ENCODE measurements around the gene TTC21A. TPM values are rescaled to one million over a fixed set of nuclear protein-coding genes. Genes with fewer than 3 reads are reported as not detected.

Gene TTC21A
- total RNA-seq, 2 donors from 2014 or later: 0.12 to 1.8 TPM

- no peaks in the 10 kb centered on the region for H3K9me3 Mint-ChIP-seq
- peaks cover 11% of the 10 kb centered on the region for H3K36me3 Mint-ChIP-seq
- ATAC-seq (no peak), DNase-seq (ENCODE audit: low spot score) (no peak)
- H3K27ac Mint-ChIP-seq: peak overlapping the region; percentile 83 to 95
- H3K27me3 Mint-ChIP-seq: no peaks in the 10 kb centered on the region
- H3K4me3 Mint-ChIP-seq: peak overlapping the region; percentile 98
- H3K4me1 Mint-ChIP-seq (ENCODE audit: low read depth in 2 of 2): peaks cover 71 to 76% of the 10 kb centered on the region in 2 donors
These were observed 42.8 kb downstream of the TTC21A start for GRCh38 chr3:39150148-39150802.

DNA sequence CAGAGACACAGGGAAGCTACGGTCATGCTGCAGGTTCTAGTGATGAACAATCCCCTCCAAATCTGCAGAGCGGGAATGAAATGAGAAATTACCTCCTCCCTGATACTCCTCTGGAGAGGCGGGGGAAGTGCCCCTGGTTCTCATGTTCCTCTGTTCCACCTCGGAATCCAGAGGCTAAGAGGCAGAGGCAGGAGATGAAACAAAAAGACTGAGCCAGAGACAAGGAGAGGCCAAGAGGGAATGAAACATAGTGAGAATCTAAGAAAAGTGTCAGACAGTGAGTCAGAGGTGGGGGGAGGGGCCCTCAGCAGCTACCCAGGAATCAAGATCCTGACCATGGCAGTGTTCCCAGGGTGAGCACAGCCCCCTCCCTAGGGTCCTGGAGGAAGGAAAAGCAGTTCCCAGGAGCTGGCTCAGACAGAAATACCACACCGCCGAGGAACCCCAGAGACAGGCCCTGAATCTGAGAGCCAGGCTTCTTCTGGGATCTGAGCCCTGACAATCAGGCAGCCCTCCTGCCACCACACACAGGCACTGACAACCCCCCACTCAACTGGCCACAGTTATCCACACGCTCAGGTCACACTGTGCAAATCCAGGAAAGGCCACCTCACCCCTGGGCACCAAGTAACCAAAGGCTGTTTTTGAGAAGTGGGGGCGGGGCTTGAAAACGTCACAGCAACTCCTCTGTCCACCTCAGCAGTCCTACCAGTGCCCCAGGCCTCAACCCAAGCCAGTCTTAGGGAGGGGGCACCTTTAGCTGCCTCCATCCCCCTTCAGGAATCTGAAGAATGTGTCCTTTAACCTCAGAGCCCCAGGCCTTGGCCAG is 43.5 kb downstream of the TTC21A start:
- Mint-ChIP-seq H3K9me3 (no peaks in the 10 kb centered on the region), H3K4me3 (peak overlapping the region; percentile 98), H3K27ac (peak overlapping the region; percentile 83 to 95), H3K4me1 (ENCODE audit: low read depth in 2 of 2) (peaks cover 69 to 73% of the 10 kb centered on the region in 2 donors), H3K36me3 (peaks cover 7% of the 10 kb centered on the region), H3K27me3 (peaks cover 0 to 1% of the 10 kb centered on the region in 2 donors)
- ATAC-seq (no peak), DNase-seq (ENCODE audit: low spot score) (no peak)

GRCh38 chr3:39153977-39154279 is 46.4 kb downstream of the TTC21A start:
- Mint-ChIP-seq H3K27ac (peak overlapping the region; percentile 71 to 83), H3K4me3 (peak overlapping the region; percentile 71), H3K9me3 (no peaks in the 10 kb centered on the region), H3K4me1 (ENCODE audit: low read depth in 2 of 2) (peaks cover 41 to 48% of the 10 kb centered on the region in 2 donors), H3K27me3 (peaks cover 3 to 6% of the 10 kb centered on the region in 2 donors), H3K36me3 (no peaks in the 10 kb centered on the region)
- DNase-seq (ENCODE audit: low spot score): no peak
- ATAC-seq: no peak

DNA sequence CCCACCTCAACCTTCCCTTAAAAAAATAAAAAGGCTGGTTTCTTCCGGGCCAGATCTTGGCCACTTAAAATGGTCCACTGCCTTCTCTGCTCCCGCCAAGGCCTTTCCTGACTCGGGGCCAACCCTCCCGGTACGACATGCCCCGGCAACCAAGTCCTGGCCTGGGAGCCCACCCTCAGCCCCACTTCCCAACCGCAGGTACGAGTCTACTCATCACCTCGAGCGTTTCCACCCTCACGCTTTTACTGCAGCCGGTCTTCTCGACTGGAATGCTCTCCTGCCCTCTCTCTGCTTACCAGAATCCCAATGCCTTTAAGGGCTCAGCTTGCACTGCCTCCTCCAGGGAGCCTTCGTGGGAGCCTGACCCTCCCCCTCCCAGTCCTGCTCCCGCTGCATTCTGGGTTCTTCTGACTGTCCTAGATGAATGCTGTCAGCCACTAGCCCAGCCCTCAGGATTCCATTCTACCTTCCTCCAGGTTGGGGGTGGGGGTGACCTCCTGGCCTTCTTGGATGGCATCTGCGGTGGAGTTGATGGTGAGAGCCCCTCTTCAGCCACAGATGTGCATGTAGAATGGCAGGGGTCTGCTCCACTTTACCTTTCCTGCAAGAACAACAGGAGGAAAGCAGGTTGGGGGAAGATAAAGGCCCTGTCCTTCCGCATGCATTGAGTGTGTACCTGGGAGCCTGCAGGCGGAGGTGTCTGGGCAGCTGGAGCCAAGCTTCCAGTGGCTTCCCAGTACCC is 47.0 kb downstream of the TTC21A start:
- peaks cover 3 to 6% of the 10 kb centered on the region in 2 donors for H3K27me3 Mint-ChIP-seq
- no peaks in the 10 kb centered on the region for H3K9me3 Mint-ChIP-seq
- peak overlapping the region; percentile 71 to 83 for H3K27ac Mint-ChIP-seq
- H3K4me1 Mint-ChIP-seq (ENCODE audit: low read depth in 2 of 2): peaks cover 36 to 43% of the 10 kb centered on the region in 2 donors
- ATAC-seq: no peak
- DNase-seq (ENCODE audit: low spot score): no peak
- peak overlapping the region; percentile 71 for H3K4me3 Mint-ChIP-seq
- no peaks in the 10 kb centered on the region for H3K36me3 Mint-ChIP-seq

DNA sequence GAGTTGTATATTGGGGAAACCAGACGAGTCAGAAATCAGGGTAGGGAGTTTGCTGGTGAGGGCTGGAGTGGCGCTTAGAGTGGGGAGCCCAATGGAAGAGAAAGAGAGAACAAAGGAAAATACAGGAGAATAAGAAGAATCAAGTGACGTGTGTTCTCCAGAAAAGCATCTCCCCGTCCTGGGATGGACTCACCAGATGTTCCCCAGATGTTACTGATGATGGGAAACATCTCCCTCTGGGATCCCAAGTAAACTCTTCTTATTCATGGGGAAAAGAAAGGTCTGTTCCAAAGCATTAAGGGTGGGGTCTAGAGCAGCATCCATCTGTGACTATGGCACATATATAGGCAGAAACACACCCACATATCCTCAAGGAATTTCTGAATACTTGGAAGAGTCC is 48.9 kb downstream of the TTC21A start:
- no peaks in the 10 kb centered on the region for H3K9me3 Mint-ChIP-seq
- peaks cover 3 to 6% of the 10 kb centered on the region in 2 donors for H3K27me3 Mint-ChIP-seq
- DNase-seq (ENCODE audit: low spot score): no peak
- peaks cover 16 to 23% of the 10 kb centered on the region in 2 donors for H3K4me1 Mint-ChIP-seq (ENCODE audit: low read depth in 2 of 2)
- no peak for ATAC-seq
- no peak overlapping the region for H3K27ac Mint-ChIP-seq
- no peaks in the 10 kb centered on the region for H3K36me3 Mint-ChIP-seq
- H3K4me3 Mint-ChIP-seq: no peak overlapping the region

DNA sequence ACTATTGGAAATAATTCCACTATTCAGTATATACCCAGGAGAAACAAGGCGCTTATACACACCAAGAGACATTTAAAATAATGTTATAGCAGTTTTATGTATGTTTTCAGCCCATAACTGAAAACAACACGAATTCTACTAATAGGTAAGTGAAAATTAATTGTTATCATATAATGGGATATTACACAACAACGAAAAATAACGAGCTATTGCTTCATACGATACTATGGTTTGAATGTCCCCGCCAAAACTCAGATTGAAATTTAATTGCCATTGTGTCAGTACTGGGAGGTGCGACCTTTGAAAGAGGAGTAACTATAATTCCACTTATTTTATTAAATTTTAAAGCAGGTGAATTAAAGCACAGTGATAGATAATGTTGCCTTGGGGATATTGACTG is 49.9 kb downstream of the TTC21A start:
- Mint-ChIP-seq H3K9me3 (no peaks in the 10 kb centered on the region), H3K36me3 (no peaks in the 10 kb centered on the region), H3K4me1 (ENCODE audit: low read depth in 2 of 2) (peaks cover 8 to 14% of the 10 kb centered on the region in 2 donors), H3K4me3 (no peak overlapping the region), H3K27ac (no peak overlapping the region), H3K27me3 (peaks cover 3 to 6% of the 10 kb centered on the region in 2 donors)
- ATAC-seq: no peak
- no peak for DNase-seq (ENCODE audit: low spot score)

DNA sequence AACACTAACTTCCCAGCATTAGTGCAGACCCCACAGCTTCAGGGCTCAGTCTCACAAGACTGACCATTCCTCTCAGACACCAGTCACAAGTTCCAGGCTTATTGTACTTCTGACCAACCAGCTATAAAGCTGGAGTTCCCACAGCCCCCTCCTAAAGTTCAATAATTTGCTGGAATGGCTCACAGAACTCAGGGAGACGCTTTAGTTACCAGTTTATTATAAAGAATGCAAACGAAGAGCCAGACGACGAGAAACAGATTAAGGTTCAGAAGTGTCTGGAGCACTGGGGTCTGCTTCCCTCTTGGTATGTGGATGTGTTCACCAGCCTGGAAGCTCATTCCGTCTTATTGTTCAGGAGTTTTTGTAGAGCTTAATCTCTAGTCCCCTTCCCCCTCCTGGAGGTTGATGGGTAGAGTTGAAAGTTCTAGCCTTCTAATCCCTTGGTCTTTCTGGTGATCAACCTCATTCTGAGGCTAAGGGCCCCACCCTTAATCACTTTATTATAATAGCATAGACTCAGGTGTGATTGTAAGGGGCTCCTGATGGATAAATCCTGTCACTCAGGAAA is 50.8 kb downstream of the TTC21A start:
- ATAC-seq: no peak
- DNase-seq (ENCODE audit: low spot score): no peak
- Mint-ChIP-seq H3K4me1 (ENCODE audit: low read depth in 2 of 2) (peaks cover 5 to 9% of the 10 kb centered on the region in 2 donors), H3K27me3 (peaks cover 3 to 7% of the 10 kb centered on the region in 2 donors), H3K4me3 (no peak overlapping the region), H3K36me3 (peaks cover 2% of the 10 kb centered on the region), H3K27ac (no peak overlapping the region), H3K9me3 (no peaks in the 10 kb centered on the region)

DNA sequence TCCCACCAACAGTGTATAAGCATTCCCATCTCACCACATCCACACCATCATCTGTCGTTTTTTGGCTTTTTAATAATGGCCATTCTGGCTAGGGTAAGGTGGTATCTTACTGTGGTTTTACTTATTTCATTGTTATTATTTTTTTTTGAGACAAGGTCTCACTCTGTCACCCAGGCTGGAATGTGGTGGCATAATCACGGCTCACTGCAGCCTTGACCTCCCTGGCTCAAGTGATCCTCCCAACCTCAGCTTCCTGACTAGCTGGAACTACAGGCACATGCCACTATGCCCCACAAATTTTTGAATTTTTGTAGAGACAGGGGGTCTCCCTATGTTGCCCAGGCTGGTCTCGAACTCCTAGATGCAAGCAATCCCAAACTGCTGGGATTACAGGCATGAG is 56.9 kb downstream of the TTC21A start:
- H3K27ac Mint-ChIP-seq: no peak overlapping the region
- H3K4me1 Mint-ChIP-seq (ENCODE audit: low read depth in 2 of 2): peaks cover 5 to 6% of the 10 kb centered on the region in 2 donors
- no peaks in the 10 kb centered on the region for H3K9me3 Mint-ChIP-seq
- DNase-seq (ENCODE audit: low spot score) (no peak), ATAC-seq (no peak)
- H3K27me3 Mint-ChIP-seq: peaks cover 0 to 11% of the 10 kb centered on the region in 2 donors
- H3K4me3 Mint-ChIP-seq: no peak overlapping the region
- H3K36me3 Mint-ChIP-seq: peaks cover 5% of the 10 kb centered on the region

DNA sequence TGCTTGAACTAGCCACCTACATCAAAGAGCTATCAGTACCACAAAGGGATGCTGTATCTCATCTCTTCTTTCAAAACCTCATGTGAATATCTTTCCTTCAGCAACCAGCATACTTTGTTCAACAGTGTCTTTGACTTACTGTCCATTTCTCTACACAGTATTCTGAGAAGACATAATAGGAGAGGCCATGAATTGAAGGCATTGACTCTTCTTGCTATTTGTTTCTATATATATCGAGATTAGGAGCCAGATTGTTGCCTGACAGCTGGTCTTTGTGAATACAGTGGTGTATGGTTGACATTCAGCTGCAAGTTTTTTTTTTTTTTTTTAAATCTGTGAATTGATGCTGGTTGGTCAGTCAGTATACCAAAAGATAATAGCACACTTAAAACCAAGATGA is 58.0 kb downstream of the TTC21A start:
- no peak overlapping the region for H3K4me3 Mint-ChIP-seq
- no peak overlapping the region for H3K27ac Mint-ChIP-seq
- peaks cover 5% of the 10 kb centered on the region for H3K36me3 Mint-ChIP-seq
- DNase-seq (ENCODE audit: low spot score) (no peak), ATAC-seq (no peak)
- H3K9me3 Mint-ChIP-seq: no peaks in the 10 kb centered on the region
- peaks cover 0 to 11% of the 10 kb centered on the region in 2 donors for H3K27me3 Mint-ChIP-seq
- H3K4me1 Mint-ChIP-seq (ENCODE audit: low read depth in 2 of 2): peaks cover 5 to 6% of the 10 kb centered on the region in 2 donors

DNA sequence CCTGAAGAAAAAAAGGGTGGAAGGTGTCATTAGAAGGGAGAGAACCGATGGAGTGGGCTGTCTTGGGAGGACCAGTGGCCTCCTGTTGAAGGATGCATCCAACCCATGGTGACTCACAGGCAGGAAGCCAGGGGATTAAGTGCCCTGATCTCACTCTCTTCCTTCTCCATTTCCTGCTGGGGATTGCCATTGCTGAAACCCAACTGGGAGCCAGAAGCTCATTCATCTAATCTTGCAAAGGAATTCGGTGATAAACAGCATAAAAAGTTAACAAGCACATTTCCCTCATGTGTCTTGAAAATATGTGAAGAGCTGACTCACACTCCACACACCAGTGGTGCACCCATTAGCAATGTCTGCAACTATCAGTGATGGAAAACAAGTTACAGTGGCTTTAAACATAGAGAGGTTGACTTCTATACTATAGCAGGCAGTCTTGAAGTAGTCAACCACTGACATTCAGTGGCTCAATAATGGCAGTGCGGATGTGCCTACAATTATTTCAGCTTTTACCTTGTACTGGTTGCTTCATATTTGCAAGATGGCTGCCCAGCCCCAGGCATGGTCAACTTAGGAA is 58.7 kb downstream of the TTC21A start:
- Mint-ChIP-seq H3K4me3 (no peak overlapping the region), H3K36me3 (peaks cover 5% of the 10 kb centered on the region), H3K27me3 (peaks cover 0 to 11% of the 10 kb centered on the region in 2 donors), H3K4me1 (ENCODE audit: low read depth in 2 of 2) (peaks cover 5 to 6% of the 10 kb centered on the region in 2 donors), H3K9me3 (no peaks in the 10 kb centered on the region), H3K27ac (no peak overlapping the region)
- ATAC-seq: no peak
- DNase-seq (ENCODE audit: low spot score): no peak

DNA sequence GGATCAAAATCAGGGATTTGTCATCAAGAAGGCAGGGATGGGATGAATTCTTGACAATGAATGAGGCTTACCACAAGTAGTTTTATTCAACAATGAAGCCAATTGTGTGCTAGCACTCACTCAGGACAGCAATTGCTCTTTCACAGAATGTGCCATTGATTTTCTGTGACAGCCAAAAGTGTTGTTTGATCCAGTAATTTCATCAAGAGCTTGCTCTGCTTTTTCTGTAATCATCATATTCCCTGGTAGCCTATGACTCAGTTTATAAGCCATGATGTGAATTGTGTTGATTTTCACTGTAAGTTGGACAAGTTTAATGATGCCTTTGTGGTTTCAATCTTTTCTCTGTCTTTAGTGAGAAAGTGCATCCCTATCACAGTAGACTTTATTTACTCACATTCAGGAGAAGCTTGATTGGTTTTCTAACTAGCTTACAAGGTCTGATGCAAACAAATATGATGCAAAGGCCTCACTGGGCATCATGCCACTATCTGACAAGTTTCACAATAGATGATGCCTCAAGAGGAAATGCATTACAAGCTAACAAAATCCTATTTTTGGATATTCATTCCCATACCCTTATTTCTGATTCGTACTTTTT is 59.6 kb downstream of the TTC21A start:
- Mint-ChIP-seq H3K9me3 (no peaks in the 10 kb centered on the region), H3K36me3 (peaks cover 5% of the 10 kb centered on the region), H3K4me3 (no peak overlapping the region), H3K27ac (no peak overlapping the region), H3K27me3 (peaks cover 0 to 11% of the 10 kb centered on the region in 2 donors), H3K4me1 (ENCODE audit: low read depth in 2 of 2) (peaks cover 5 to 6% of the 10 kb centered on the region in 2 donors)
- ATAC-seq (no peak), DNase-seq (ENCODE audit: low spot score) (no peak)

DNA sequence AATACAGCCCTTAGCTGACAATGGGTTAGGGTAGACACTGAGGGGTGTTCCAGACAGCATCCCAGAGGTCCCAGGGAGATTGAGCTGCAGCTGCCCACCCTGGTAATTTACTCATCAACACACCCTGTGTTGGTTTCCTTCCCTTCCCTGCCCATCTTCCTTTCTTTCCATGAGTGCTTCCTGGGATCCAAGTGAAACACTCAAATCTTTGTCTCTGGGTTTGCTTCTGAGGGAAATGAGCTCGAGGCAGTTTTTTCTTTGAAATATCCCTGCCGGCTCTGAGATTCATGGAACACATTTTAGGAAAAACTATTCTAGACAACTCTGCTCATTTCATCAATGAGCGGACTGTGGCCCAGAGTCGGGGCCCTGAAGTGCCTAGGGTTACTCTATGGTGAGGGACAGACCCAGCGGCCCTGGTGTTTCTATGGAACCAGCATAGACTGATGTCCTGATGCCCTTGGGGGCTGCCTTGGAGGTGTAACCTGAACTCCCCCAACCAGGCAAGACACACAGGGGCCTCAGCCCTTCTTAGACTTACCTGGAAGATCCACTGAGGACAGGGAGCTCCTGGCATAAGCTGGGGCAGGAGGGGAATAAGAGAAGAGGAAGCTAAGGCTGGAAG is 60.8 kb downstream of the TTC21A start:
- peak overlapping the region in 1 of 2 donors; percentile 43 for H3K27ac Mint-ChIP-seq
- H3K27me3 Mint-ChIP-seq: peaks cover 0 to 9% of the 10 kb centered on the region in 2 donors
- peaks cover 3% of the 10 kb centered on the region for H3K36me3 Mint-ChIP-seq
- no peaks in the 10 kb centered on the region for H3K9me3 Mint-ChIP-seq
- no peak for ATAC-seq
- no peak overlapping the region for H3K4me3 Mint-ChIP-seq
- H3K4me1 Mint-ChIP-seq (ENCODE audit: low read depth in 2 of 2): peaks cover 6 to 10% of the 10 kb centered on the region in 2 donors
- no peak for DNase-seq (ENCODE audit: low spot score)

GRCh38 chr3:39169712-39170111 is 62.2 kb downstream of the TTC21A start:
- H3K36me3 Mint-ChIP-seq: no peaks in the 10 kb centered on the region
- no peak overlapping the region for H3K4me3 Mint-ChIP-seq
- no peaks in the 10 kb centered on the region for H3K9me3 Mint-ChIP-seq
- ATAC-seq (no peak), DNase-seq (ENCODE audit: low spot score) (no peak)
- peaks cover 6 to 10% of the 10 kb centered on the region in 2 donors for H3K4me1 Mint-ChIP-seq (ENCODE audit: low read depth in 2 of 2)
- H3K27ac Mint-ChIP-seq: no peak overlapping the region
- no peaks in the 10 kb centered on the region for H3K27me3 Mint-ChIP-seq
